Keratinocyte (primary cell): ENCODE measurements around the gene PITPNC1.

ENCODE experiments used
- CTCF ChIP-seq, 3 experiments: IDR thresholded peaks in 1 of 3; conservative IDR thresholded peaks in 1 of 3; optimal IDR thresholded peaks in 1 of 3; 2 replicates in 2 of 3; 3 replicates in 1 of 3; pipeline versions ENCODE3 to v1.5.1; 2011; ENCODE audit warnings: low read length in 3 of 3, mild to moderate bottlenecking in 3 of 3, moderate library complexity in 2 of 3, control low read depth in 1 of 3, inconsistent platforms in 1 of 3; ENCODE audit not compliant: insufficient read depth in 2 of 3; ENCODE audit errors: extremely low read depth in 1 of 3
- EZH2 ChIP-seq: IDR thresholded peaks from one replicate; pipeline ENCODE4 v1.6.1; 2012; ENCODE audit warnings: inconsistent platforms, mild to moderate bottlenecking, low read length, moderate library complexity

- TF ChIP-seq CTCF (optimal IDR thresholded peaks at IDR 0.05 in 1 of 3, IDR thresholded peaks at IDR 0.05 in 1 of 3, conservative IDR thresholded peaks at IDR 0.05 in 1 of 3; ENCODE audit: extremely low read depth in 1 of 3, insufficient read depth in 2 of 3, low read length in 3 of 3) (no peak), EZH2 (no peak)
These were observed 43.9 kb downstream of the PITPNC1 start for GRCh38 chr17:67420994-67421393.
